Stomach (tissue), 4 donors: ENCODE results near the gene NLRP6.
A peak's percentile ranks its signal among the peaks of the same experiment; 100 is the strongest.

Experiments
- POLR2AphosphoS5 ChIP-seq, 3 donors: sonication (generic); formaldehyde crosslinking; IDR thresholded peaks; one replicate each; pipeline ENCODE4 v1.6.1; 2016; ENCODE audit warnings: antibody characterized with exemption in 3 of 3
- TF ChIP-seq, protein P1 (sequence below), 7 experiments: fragments of 450-650 bp in 4 of 7; fragments of 200-600 bp in 3 of 7; sonication (generic) in 3 of 7; IDR thresholded peaks; one replicate each; pipeline ENCODE4 v1.5.1; 2016 to 2019; ENCODE audit warnings: antibody characterized with exemption in 7 of 7, control low read depth in 2 of 7, mild to moderate bottlenecking in 1 of 7

GRCh38 chr11:312092-312816 lies 34.0 kb downstream of the NLRP6 start:
- TF ChIP-seq, protein P1, sequence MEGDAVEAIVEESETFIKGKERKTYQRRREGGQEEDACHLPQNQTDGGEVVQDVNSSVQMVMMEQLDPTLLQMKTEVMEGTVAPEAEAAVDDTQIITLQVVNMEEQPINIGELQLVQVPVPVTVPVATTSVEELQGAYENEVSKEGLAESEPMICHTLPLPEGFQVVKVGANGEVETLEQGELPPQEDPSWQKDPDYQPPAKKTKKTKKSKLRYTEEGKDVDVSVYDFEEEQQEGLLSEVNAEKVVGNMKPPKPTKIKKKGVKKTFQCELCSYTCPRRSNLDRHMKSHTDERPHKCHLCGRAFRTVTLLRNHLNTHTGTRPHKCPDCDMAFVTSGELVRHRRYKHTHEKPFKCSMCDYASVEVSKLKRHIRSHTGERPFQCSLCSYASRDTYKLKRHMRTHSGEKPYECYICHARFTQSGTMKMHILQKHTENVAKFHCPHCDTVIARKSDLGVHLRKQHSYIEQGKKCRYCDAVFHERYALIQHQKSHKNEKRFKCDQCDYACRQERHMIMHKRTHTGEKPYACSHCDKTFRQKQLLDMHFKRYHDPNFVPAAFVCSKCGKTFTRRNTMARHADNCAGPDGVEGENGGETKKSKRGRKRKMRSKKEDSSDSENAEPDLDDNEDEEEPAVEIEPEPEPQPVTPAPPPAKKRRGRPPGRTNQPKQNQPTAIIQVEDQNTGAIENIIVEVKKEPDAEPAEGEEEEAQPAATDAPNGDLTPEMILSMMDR (IDR thresholded peaks at IDR 0.05) = no peak
- peak in 1 of 3 donors; percentile 13 for TF ChIP-seq POLR2AphosphoS5 (IDR thresholded peaks at IDR 0.05)
